ENCODE measurements around the gene SMARCD1.
"Not testable (repeated sequence)": the region's sequence is repeated elsewhere in the genome, so short reads cannot be mapped to it uniquely, and the experiment has no call there.

Gene SMARCD1

DNA sequence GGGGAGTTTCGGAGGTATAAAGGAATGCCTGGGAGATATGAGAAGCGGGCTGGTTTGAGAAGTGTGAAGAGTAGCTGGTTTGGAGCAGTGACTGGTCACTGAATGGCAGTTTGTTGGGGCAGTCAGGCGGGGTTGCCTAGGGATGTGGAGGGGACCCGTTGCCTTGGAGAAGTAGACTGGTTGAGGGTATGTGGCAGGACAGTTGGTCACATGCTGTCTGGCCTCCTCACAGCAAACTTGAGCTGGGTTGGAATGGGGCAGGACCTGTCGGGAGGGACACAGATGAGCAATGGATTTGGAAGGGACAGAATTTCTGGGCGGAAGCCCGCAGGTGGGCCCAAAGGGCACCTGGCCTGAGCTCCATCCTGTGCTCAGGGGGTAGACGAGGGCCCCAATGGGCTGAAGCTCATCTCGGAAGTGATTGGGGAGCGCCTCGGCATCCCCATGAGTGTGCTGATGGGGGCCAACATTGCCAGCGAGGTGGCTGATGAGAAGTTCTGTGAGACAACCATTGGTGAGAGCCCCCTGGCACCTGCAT lies 20.8 kb downstream of the SMARCD1 start:
- DNase-seq: no peak

DNA sequence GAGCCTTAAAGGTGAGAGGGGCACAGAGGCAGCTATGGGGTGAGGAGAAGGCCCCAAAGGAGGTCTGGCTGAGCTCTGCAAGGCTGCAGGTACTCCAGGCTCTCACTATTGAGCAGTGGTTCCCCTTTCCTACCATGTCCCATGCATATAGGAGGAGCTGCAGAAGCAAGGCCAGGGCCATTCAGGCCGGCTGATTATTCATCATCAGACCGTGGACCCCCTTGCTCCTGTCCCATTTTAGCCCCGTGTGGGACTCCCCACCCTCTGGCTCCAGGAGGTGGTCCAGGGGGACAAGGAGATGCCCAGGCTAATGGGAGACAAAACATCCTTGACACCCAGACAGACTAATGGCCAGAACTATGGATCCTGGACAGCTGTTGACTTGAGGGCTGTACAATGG lies 21.8 kb downstream of the SMARCD1 start:
- DNase-seq: no peak

- no peak for DNase-seq
Measured at GRCh38 chr12:50107416-50108268, 22.5 kb downstream of the SMARCD1 start.

DNA sequence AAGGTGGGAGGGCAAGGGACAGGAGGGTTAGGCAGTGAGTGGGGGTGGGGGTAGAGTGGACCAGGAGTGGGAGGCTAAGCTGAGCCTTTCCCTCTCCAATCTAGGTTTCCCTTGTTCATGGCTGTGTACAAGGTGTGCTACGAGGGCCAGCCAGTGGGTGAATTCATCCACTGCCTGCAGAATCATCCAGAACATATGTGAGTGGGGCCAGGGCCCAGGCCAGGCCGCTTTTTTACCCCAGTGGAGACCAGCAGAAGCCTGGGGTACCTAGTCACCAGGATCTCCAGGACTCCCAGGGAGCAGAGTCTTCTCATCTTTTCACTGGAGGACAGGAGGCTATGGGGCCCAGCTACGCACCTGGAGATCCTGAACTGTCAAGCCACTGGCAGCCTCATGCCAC lies 24.2 kb downstream of the SMARCD1 start:
- no peak for DNase-seq

DNA sequence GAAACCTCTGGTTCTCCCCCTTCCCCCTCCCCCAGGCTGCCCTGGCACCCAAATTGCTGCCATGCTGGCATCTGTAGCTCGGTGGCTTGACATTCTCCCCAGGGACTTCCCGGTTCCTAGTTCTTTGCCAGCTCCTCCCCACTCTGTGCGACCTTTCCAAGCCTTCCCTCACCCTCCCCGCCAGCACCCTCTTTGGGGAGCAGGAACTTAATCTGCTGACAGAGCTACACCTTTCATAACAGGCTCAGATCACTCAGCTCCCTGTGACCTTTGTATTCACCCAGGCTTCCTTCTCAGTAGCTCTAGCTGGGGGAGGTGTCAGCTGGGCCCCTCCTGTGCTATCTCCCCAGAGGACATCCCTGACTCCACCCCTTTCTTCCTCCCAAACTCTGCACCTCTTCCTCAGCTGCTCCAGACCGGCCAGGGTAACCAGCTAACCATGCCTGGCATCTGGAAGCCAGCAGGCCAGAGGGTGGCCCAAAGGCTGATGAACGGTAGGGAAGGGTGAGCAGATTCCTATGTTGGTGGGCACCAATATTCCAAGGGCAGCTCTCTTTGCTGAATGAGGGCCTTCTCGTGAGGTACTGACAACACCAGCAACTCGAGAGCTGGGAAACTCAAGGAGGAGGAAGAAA lies 25.1 kb downstream of the SMARCD1 start:
- no peak for DNase-seq

GRCh38 chr12:50110762-50111351 lies 25.7 kb downstream of the SMARCD1 start:
- DNase-seq: no peak

GRCh38 chr12:50111395-50111692 lies 26.2 kb downstream of the SMARCD1 start:
- no peak for DNase-seq

- peak; percentile 98 for DNase-seq
Measured at GRCh38 chr12:50111693-50112455, 26.7 kb downstream of the SMARCD1 start, which contains the start of gene COX14. Gene COX14, plus strand, starts transcription at chr12:50112236. Its CDS starts 7,808 bp downstream, at chr12:50120044.

DNA sequence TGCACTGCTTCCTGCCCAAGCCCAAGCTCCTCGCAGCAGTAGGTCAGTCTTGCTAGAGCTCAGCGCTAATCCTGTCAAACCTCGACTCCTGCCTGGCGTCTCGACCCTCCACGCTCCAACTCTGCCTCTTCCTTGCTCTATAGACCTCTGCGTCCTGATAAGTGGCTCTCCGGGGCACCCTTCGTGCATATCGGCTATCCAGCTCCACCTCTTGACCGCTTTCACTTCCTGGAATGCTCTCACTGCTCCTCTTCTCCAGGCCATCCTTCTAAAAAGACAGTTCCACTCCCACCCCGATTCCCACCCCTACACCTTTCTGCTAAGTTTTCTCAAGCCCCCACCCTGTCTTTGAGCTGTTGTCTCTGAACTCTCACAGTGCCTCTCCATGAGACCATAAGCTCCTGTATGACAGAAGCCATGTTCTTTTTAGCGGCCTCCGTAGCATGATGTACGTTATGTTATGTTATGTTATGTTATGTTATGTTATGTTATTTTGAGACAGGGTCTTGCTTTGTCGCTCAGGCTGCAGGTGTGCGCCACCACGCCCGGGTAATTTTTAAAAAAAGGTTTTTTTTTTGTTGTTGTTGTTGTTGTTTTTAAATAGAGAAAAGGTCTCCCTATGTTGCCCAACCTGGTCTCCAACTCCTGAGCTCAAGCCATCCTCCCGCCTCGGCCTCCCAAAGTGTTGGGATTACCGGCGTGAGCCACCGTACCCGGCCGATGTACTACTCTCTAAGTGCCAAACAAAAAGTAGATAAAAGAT lies 27.5 kb downstream of the SMARCD1 start:
- DNase-seq: no peak

DNA sequence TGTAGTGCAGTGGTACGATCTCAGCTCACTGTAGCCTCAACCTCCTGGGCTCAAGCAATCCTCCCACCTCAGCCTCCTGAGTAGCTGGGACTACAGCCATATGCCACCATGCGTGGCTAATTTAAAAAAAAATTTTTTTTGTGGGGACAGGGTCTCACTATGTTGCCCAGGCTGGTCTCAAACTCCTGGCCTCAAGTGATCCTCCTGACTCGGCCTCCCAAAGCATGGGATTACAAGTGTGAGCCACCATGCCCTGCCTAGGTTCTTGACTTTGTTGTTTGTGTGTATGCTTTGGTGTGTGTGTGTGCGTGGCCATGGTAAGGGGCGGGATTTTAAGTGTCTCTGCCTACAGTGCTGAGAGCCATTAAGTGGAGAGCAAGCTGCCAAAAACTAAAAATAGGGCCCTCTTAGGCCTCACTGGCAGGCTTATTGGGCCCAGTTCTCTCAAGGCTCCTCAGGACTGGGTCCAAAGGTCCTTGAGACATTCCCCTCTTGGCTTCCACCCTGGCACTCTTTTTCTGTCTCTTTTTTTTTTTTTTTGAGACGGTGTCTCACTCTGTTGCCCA lies 32.0 kb downstream of the SMARCD1 start:
- no peak for DNase-seq

GRCh38 chr12:50119387-50119786 lies 34.2 kb downstream of the SMARCD1 start:
- DNase-seq: no peak

- no peak for DNase-seq
Measured at GRCh38 chr12:50120521-50120920, 35.4 kb downstream of the SMARCD1 start.

DNA sequence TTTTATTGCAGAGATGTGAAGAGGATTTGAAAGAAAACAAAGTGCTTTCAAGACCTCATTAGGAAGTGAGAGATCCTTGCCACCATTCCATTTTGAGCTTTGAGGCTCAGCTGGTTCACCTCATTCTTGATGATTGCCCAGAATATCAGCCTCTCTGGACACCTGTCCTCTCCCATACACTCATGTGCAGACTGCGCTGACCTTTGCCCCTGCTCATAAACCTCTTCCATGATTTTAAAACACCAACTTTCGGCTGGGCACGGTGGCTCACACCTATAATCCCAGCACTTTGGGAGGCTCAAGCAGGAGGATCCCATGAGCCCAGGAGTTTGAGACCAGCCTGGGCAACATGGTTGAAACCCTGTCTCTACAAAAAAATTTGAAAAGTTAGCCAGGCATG lies 35.8 kb downstream of the SMARCD1 start:
- no peak for DNase-seq

DNA sequence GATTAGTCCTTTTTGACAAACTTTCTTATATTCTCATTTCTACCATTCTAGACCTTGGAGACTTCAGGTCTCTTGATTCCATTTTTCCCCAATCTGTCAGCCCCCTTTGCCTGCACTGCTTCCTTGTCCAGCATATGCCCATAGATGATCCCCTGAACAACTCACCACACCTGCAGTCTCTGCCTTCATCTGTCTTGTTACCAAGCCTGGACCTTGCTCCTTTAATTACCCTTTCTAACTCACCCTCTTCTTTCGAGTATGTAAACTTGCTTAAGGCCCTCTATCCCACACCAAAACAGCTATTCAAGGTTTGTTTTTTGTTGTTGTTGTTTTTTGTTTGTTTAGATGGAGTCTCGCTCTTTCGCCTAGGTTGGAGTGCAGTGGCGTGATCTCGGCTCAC lies 36.5 kb downstream of the SMARCD1 start:
- DNase-seq: no peak

- DNase-seq: no peak
Measured at GRCh38 chr12:50123203-50123602, 38.1 kb downstream of the SMARCD1 start.

DNA sequence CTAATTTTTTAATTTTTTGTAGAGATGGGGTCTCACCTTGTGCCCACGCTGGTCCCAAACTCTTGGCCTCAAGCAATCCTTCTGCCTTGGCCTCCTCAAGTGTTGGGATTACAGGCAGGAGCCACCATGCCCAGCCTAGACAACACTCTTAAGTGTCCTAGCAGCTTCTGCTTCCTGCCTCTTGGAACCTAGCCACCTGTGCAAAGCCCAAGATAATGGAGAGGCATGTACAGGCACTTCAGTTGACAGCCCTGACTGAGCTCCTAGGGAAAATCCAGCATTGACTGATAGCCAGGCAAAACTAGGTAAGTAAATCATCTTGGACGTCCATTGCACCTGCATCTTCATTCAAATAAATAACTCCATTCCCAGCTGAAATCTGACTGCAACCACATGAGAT lies 42.4 kb downstream of the SMARCD1 start:
- DNase-seq: no peak

GRCh38 chr12:50129290-50129689 lies 44.1 kb downstream of the SMARCD1 start:
- DNase-seq: no peak

GRCh38 chr12:50132505-50133135 lies 47.5 kb downstream of the SMARCD1 start:
- DNase-seq: no peak

- no peak for DNase-seq
Measured at GRCh38 chr12:50142993-50143392, 57.9 kb downstream of the SMARCD1 start.

DNA sequence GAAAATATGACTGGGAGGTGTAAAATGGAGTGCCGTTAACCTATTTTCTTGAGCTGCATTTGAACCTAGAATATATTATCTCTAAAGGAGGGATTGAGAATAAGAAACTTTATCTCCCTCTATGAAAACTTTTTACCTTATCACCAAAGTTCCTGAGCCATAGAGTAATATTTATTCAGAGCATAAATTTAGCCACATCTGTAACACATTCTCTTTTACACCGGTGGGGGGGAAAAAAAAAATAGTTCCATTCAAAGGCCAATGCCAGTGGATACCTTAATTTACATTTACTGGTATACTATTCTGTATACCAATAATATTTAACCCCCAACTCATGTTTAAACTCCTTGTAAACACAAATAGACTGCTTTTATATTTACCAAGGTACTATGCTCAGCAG lies 60.3 kb downstream of the SMARCD1 start:
- DNase-seq: no peak

DNA sequence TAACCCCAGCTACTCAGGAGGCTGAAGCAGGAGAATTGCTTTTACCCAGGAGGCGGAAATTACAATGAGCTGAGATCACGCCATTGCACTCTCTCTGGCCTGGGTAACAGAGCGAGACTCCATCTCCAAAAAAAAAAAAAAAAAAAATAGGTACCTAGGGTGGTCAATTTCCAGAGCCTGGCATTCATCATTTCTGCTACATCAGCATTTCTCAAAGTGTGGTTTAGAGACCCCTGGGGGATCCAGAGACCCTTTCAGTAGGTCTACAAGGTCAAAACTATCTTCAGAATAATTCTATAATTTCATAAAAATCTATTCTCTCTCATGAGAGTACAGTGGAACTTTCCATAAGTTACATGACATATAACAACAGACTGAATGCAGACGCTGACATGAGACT lies 62.1 kb downstream of the SMARCD1 start:
- DNase-seq: no peak

GRCh38 chr12:50148011-50148410 lies 62.9 kb downstream of the SMARCD1 start:
- DNase-seq: not testable (repeated sequence)

Data from stimulated activated naive CD4-positive, alpha-beta T cell treated with Interleukin-2 at 50 U/mL for 16 hours (primary cell).